Stimulated activated CD4-positive, alpha-beta T cell treated with anti-CD3 and anti-CD28 coated beads, Interleukin-1b, Interleukin-23, amount 100 ng/mL, for 24 hours (primary cell): ENCODE data around the gene SSH2.

Source experiments
- DNase-seq, 4 experiments: peaks; one replicate each; pipeline ENCODE4 v3.0.0-alpha.2; 2020; ENCODE audit warnings: low read depth in 4 of 4, low spot score in 1 of 4

Gene SSH2

GRCh38 chr17:29630630-29631193 lies 299.3 kb downstream of the SSH2 start:
- no peak for DNase-seq

GRCh38 chr17:29629839-29630238 lies 300.2 kb downstream of the SSH2 start:
- no peak for DNase-seq

- no peak for DNase-seq
Observed at GRCh38 chr17:29628644-29629043, 301.4 kb downstream of the SSH2 start.

GRCh38 chr17:29627951-29628350 lies 302.1 kb downstream of the SSH2 start:
- no peak for DNase-seq

DNA sequence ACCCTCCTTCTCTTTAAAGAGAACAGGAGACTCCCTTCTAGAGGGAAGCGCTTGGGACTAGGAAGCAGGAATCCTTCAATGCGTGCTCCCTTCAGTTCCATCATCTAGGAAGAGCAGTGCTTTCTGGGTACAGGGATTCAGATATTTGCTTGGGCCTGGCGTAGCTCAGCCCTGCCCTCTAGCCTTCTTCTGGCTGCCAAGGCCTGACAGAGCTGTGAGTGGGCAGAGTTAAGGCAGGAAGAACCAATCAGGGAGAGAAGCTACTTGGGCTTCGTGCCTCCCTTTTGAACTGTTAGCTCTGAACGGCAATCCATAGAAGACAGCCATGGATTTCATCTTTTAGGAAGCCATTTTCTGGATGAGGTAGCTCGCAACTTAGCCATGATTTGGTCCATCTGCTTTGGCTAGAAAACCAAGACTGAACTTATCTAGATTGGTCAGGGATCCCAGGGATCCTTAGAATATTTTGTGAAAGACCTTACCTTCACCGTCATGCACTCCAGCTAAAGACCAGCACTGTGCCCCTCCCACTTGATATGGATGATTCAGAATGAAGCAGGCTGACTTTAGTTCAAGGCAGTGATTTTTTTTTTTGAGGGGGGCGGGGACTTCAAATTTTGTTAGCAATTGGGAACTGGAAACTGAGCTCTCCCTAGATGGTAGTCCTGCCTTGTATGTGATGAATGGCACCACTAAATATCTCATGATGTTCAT lies 304.8 kb downstream of the SSH2 start:
- no peak for DNase-seq

DNA sequence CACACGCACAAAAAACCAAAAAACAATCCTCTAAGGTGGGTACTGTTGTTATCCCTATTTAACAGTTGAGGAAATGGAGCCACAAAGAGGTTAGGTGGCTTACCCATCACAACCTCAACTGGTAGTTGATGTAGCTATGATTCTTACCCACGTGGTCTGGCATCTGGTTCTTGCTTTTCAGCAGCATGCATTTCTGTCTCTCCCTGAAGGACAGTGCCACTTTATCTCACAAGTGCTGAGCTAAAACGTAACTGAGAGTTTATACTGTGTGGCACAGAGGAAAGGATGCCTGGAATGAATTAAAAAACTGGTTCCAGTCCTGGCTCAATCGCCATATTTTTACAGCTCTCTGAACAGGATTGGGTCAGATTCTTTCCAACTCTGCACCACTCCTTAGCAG lies 305.4 kb downstream of the SSH2 start:
- no peak for DNase-seq

GRCh38 chr17:29623283-29623647 lies 306.8 kb downstream of the SSH2 start:
- DNase-seq = no peak

- peak in 2 of 4 experiments; percentile 62 to 65 for DNase-seq
Observed at GRCh38 chr17:29622337-29623282, 307.4 kb downstream of the SSH2 start, which contains the start of gene CORO6. Gene CORO6 (minus strand): TSS chr17:29622912. CDS start chr17:29621421, 1,491 bp downstream.

DNA sequence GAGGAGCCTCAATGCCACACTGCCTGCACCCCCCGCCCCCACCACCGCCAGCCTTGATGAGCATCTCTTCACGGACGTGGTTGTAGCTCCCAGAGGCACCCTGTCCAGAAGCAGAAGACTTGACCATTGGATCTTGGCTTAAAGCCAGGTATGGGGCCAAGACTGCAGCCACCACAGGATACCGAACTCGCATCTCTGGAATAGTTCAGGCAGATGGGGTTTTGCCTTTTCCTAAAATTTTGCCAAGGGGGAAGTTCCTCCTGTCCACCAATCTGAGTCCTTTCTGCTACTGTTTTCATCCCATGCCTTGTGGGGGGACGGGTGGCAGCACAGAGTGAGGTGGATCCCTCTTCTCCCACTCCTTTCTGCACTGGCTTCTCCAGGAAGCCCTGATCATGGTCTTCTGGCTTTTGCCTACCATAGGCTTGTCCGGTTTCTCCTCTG lies 308.3 kb downstream of the SSH2 start:
- DNase-seq = no peak

DNA sequence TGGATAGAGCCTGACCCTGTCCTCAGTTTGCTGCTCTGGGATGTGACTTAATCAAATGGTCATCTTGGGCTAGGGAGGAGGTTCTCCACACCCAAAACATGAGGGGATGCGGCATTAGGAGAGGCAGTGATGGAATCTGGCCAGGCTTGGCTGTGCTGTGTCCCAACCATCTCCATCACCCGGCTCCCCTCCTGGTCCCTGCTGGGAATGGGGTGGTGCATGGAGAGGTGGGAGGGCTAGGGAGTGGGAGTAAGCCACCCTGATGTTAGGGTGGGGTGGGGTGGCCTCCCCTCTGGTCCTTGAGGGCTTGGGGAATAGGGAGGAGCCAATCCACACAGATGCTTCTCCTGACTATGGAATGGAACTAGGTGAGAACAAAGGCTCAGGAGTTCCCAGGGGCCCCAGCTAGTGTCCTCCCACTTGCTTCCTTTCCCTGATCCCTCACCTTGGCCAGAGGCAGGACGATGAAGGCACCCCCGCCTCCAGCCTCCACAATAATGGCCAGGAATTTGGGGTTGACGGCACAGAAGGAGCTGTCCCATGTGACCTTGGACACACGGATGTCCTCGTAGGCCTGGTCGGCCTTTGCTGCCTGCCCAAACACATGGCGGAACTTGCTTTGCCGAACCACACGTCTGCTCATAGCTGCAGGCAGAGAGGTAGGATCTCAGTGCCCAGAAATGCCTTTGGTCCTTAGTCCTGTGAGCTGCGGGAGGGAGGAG lies 309.1 kb downstream of the SSH2 start:
- no peak for DNase-seq

- DNase-seq = no peak
Observed at GRCh38 chr17:29620271-29620670, 309.8 kb downstream of the SSH2 start.

DNA sequence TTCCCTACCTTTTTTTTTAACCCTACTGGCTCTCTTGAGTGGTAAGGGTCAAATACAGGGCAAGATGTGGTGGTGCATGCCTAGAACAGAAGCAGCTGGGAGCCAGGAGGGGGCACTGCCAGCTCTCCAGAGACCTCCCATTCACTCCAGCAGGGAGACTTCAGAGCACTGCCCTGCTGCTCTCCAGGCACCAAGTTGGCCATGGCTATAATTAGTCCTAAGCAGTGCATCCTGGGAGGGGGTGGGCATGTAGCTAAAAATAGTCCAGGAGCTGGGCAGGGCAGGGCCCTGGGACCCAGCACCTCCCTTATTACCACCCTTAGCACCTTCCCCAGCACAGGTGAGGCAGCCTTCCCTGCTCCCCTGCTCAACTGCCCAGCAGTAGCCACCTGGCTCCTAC lies 310.8 kb downstream of the SSH2 start:
- no peak for DNase-seq

DNA sequence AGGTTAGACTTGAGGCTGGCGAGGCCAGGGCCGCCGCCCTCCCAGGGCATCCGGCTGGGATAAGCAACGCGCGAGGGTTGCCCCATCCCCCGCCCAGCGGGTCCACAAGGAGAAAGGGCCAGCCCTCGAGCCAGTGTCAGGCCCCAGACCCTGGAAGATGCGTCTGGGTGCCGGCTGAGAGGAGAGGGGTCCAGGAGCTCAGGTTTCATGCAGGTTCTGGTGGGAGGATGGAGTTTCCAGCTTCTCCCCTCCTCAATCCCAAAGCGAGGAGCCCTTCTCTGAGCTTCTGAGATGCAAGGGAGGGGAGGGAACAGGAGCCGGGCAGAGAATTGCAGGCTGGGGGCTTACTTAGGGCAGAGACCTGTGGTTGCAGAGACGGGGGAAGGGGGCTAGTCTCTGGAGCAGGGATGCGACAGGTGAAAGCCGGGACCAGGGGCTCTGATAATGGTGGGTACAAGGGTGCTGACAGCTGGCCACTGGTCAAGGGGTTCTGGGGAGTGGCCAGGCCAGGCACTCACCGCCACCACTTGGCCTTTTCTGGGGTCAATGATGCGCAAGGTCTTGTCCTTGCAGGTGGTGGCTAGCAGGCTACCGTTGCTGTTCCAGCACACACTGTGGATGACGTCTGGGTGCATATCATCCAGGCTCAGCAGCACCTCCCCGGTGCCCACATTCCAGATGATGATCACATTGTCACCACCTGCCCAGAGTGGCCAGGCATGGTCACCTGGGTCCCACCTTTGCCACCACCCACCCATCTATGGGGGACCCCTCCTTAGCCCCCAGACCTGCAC lies 311.6 kb downstream of the SSH2 start:
- DNase-seq = no peak

- DNase-seq = peak; percentile 65 to 85 (median 72)
Observed at GRCh38 chr17:29617481-29618271, 312.4 kb downstream of the SSH2 start.

DNA sequence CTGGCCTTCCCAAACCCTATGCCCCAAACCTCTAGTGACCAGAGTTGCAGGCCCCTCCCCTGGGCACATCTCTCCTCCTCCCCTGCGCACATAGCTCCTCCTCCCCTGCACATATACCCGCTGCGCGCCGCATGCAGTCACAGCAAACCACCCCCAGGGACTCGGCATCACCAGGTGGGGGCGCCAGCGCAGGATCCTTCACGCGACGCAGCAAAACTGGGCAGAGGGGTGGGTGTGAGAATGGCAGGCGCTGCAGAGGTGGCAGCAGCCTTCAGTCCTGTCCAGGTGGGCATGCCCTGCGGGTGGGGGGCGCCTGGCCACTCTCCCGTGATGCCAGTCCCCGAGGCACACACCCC lies 312.9 kb downstream of the SSH2 start:
- DNase-seq = peak; percentile 84 to 92 (median 86)

DNA sequence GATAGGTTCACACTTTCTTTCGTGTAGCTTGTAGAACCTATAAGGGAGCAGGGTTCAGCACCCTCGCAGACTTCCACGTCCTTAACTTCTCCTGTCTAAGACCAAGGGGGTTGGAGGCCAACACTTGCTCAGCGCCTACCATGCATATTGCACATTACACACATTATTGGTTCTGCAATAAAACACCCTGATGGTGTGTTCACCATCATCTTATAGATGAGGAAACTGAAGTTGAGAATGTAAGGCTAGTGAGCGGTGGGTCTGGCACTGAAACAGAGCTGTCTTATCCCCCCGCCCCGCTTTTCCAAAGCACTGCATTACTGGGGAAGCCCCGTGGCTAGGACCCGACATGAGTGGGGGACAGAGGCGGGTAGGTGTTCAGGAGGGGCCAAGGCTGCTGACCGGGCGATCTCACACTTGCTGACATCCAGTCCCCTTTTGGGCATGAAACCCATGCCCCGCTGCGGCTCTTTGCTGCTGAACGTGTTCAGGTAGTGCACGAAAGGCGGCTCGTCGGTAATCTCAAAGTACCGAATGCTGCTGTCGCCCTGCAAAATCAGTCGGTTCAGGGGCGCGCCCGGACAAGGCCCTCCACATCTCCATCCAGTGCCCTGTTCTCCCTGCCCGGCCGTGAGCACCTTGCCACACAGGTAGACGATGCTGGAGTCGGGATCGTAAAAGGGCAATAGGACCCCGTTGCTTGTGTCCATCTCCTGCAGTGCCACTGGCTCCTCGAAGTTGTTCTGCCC lies 313.6 kb downstream of the SSH2 start:
- DNase-seq = no peak

DNA sequence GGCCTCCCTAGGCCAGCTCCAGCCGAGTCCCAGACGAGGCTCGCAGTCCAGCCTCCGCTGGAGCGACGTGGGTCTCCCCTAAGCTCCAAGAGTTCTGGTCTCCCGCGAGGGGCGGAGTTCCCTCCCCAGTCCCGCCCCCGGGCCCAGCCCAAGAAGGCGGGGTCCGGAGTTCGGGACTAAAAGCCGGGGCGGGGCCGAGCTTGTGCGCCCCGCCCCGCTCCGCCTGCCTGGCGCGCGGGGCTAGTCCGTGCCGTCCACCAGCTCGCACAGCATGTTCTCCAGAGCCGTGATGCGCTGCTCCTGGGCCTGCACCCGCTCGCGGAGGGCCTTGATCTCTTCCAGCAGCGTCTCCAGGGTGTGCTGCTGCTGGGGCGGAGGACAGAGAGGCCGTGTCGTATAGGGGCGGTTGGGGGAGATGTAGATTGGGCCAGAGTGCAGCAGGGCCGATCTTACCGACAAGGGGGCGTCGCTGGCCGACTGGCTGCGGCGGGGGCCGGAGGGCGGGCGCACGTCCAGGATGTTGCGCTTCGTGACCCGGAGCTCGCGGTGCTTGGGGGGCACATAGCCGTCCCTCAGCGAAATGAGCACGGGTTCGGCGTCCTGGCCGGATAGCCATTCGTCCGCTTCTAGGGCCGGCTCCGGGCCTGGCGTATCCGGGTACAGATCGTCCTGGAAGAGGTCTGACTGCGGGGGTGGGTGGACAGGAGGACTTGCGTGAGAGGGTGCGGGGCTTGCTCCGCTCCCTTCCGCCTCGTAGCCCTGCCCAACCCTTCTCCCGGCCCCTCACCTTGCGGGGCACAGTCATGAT lies 314.3 kb downstream of the SSH2 start:
- peak in 3 of 4 experiments; percentile 59 to 81 (median 76) for DNase-seq

- DNase-seq = no peak
Observed at GRCh38 chr17:29615048-29615385, 315.0 kb downstream of the SSH2 start.
